Activated CD4-positive, alpha-beta T cell treated with anti-CD3 and anti-CD28 coated beads, Interleukin-2, Interleukin-6, amounts not matched to agents 100 ng/mL and 50 ng/mL, durations not matched to agents 16 hours and 8 hours (primary cell): Measurements from ENCODE around the gene ATF2.

Source experiments
- DNase-seq: peaks from one replicate; pipeline ENCODE4 v3.0.0-alpha.2; 2020

The ATF2 gene

GRCh38 chr2:175074478-175074877, 93.5 kb downstream of the ATF2 start:
- no peak for DNase-seq

- DNase-seq, result no peak
Observed at GRCh38 chr2:175068534-175068933, 99.5 kb downstream of the ATF2 start.

- DNase-seq, result no peak
Observed at GRCh38 chr2:175066411-175066810, 101.6 kb downstream of the ATF2 start.

- DNase-seq, result no peak
Observed at GRCh38 chr2:175064797-175065196, 103.2 kb downstream of the ATF2 start.

- DNase-seq, result no peak
Observed at GRCh38 chr2:175063741-175064140, 104.3 kb downstream of the ATF2 start.

- DNase-seq, result no peak
Observed at GRCh38 chr2:175062787-175063585, 105.0 kb downstream of the ATF2 start.

- DNase-seq, result no peak
Observed at GRCh38 chr2:175057078-175057685, 110.8 kb downstream of the ATF2 start.

GRCh38 chr2:175055993-175056392, 112.0 kb downstream of the ATF2 start:
- DNase-seq, result no peak

GRCh38 chr2:175054340-175054739, 113.7 kb downstream of the ATF2 start:
- DNase-seq, result no peak

- no peak for DNase-seq
Observed at GRCh38 chr2:175049661-175050060, 118.3 kb downstream of the ATF2 start.

GRCh38 chr2:175048275-175048674, 119.7 kb downstream of the ATF2 start:
- DNase-seq, result no peak

- DNase-seq, result no peak
Observed at GRCh38 chr2:175039490-175039889, 128.5 kb downstream of the ATF2 start.

GRCh38 chr2:175039031-175039430, 129.0 kb downstream of the ATF2 start:
- DNase-seq, result no peak

- no peak for DNase-seq
Observed at GRCh38 chr2:175037941-175038340, 130.1 kb downstream of the ATF2 start.

- DNase-seq, result peak; percentile 41
Observed at GRCh38 chr2:175036582-175037018, 131.4 kb downstream of the ATF2 start.

- DNase-seq, result no peak
Observed at GRCh38 chr2:175035806-175036205, 132.2 kb downstream of the ATF2 start.

- DNase-seq, result no peak
Observed at GRCh38 chr2:175034716-175035115, 133.3 kb downstream of the ATF2 start.

- DNase-seq, result peak; percentile 21
Observed at GRCh38 chr2:175030380-175031271, 137.4 kb downstream of the ATF2 start.

GRCh38 chr2:175027755-175028154, 140.2 kb downstream of the ATF2 start:
- DNase-seq, result no peak

GRCh38 chr2:175026385-175026784, 141.6 kb downstream of the ATF2 start:
- no peak for DNase-seq

- DNase-seq, result no peak
Observed at GRCh38 chr2:175025946-175026345, 142.1 kb downstream of the ATF2 start.

GRCh38 chr2:175025233-175025632, 142.8 kb downstream of the ATF2 start:
- no peak for DNase-seq

- DNase-seq, result no peak
Observed at GRCh38 chr2:175022923-175023322, 145.1 kb downstream of the ATF2 start.
